Rectal smooth muscle tissue (tissue), 1 donor: ENCODE measurements around the gene OCLN.
"Not testable (repeated sequence)": the region's sequence is repeated elsewhere in the genome, so short reads cannot be mapped to it uniquely, and the experiment has no call there.

Experiments
- H3K27ac ChIP-seq: one replicate; pipeline ENCODE4 v1.7.0; 2013; ENCODE audit warnings: low read depth, low read length, inconsistent platforms
- H3K27me3 ChIP-seq: one replicate; pipeline ENCODE4 v1.7.0; 2013; ENCODE audit warnings: low read length; ENCODE audit not compliant: control insufficient read depth, insufficient read depth
- H3K36me3 ChIP-seq: one replicate; pipeline ENCODE4 v1.7.0; 2013; ENCODE audit warnings: low read length; ENCODE audit not compliant: control insufficient read depth, insufficient read depth
- H3K4me1 ChIP-seq: one replicate; pipeline ENCODE4 v1.7.0; 2013; ENCODE audit warnings: low read length; ENCODE audit not compliant: control insufficient read depth, insufficient read depth
- H3K4me3 ChIP-seq: one replicate; pipeline ENCODE4 v1.7.0; 2013; ENCODE audit warnings: low read length
- H3K9ac ChIP-seq: one replicate; pipeline ENCODE4 v1.7.0; 2013; ENCODE audit warnings: low read length

OCLN gene

DNA sequence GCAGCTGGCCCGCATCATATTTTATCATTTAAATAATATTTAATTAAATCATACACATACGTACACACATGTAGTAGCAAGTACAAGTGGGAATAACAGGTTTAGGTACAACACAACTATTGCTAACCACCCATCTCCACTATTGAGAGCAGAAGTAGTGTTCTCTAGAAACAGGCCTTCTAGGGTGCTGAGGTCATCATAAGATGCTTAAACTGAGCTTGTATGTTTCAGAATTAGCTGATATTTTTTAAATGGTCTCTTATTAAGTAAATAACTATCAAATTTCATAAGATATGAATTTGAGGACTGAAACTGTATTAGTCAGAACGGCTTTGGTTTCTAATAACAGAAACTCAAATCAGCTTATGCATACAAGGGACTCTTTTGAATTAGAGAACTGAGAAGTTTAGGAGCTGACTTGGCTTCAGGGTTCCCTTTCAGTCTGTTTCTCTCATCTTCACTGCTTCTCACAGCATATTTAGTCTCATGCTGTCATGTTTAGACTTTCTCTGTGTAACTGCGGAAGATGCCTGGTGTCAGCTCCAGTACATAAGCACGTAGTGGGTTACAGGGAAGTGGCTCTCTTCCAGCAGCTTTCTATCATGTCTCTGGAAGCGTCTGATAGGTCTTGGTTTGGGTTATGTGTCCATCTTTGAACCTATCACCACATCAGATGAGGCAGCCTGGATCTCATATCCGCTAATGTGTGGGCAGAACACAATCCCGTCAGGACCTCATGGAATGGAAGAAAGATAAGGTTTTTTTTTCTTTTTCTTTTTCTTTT lies 25.0 kb upstream of the OCLN start:
- Histone ChIP-seq H3K9ac (no peak overlapping the region), H3K27ac (no peak overlapping the region), H3K4me3 (no peak overlapping the region), H3K27me3 (no peaks in the 10 kb centered on the region), H3K4me1 (no peaks in the 10 kb centered on the region), H3K36me3 (no peaks in the 10 kb centered on the region)

- Histone ChIP-seq H3K9ac (no peak overlapping the region), H3K36me3 (no peaks in the 10 kb centered on the region), H3K27ac (no peak overlapping the region), H3K27me3 (no peaks in the 10 kb centered on the region), H3K4me1 (no peaks in the 10 kb centered on the region), H3K4me3 (no peak overlapping the region)
These were observed 24.0 kb upstream of the OCLN start for GRCh38 chr5:69468631-69469030.

DNA sequence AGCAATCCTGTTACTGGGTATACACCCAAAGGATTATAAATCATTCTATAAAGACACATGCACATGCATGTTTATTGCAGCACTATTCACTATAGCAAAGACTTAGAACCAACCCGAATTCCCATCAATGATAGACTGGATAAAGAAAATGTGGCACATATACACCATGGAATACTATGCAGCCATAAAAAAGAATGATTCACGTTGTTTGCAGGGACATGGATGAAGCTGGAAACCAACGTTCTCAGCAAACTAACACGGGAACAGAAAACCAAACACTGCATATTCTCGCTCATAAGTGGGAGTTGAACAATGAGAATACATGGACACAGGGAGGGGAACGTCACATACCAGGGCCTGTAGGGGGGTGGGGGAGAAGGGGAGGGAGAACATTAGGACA lies 21.1 kb upstream of the OCLN start:
- H3K4me3 ChIP-seq, H3K4me1 ChIP-seq, H3K9ac ChIP-seq, H3K27me3 ChIP-seq, H3K27ac ChIP-seq, H3K36me3 ChIP-seq: not testable (repeated sequence)

GRCh38 chr5:69472535-69473143 lies 20.0 kb upstream of the OCLN start:
- H3K4me1 ChIP-seq, H3K9ac ChIP-seq, H3K4me3 ChIP-seq, H3K36me3 ChIP-seq, H3K27me3 ChIP-seq, H3K27ac ChIP-seq: not testable (repeated sequence)

DNA sequence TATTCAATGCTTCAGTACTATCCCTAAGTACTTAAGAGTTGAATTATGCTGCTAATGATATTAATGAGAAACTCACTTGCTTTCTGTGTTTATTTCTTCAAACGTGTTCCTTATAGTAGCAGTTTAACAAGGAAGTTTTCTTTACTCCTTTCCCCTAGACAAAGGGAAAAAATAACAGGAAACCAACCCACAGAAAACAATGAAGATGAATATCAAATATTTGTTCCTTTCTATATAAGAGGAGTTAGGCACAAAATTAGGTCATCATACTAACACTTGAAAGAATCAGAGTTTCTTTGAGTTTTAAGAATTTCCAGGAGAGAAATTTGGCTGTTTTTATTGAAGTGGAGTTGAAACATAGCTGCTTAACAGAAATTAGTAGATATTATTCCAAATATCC lies 15.4 kb upstream of the OCLN start:
- H3K27ac ChIP-seq, result no peak overlapping the region
- no peaks in the 10 kb centered on the region for H3K4me1 ChIP-seq
- H3K27me3 ChIP-seq, result no peaks in the 10 kb centered on the region
- H3K4me3 ChIP-seq, result no peak overlapping the region
- no peaks in the 10 kb centered on the region for H3K36me3 ChIP-seq
- no peak overlapping the region for H3K9ac ChIP-seq

DNA sequence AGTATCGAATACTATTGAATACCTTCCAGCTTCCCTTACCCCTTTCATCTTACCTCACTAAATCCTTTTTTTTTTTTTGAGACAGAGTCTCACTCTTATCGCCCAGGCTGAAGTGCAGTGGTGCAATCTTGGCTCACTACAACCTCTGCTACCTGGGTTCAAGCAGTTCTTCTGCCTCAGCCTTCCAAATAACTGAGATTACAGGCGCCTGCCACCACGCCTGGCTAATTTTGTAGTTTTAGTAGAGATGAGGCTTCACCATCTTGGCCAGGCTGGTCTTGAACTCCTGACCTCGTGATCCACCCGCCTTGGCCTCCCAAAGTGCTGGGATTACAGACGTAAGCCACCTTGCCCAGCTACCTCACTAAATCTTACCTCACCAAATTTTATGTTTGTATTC lies 14.3 kb upstream of the OCLN start:
- H3K4me1 ChIP-seq, H3K9ac ChIP-seq, H3K27ac ChIP-seq, H3K4me3 ChIP-seq, H3K27me3 ChIP-seq, H3K36me3 ChIP-seq: not testable (repeated sequence)

DNA sequence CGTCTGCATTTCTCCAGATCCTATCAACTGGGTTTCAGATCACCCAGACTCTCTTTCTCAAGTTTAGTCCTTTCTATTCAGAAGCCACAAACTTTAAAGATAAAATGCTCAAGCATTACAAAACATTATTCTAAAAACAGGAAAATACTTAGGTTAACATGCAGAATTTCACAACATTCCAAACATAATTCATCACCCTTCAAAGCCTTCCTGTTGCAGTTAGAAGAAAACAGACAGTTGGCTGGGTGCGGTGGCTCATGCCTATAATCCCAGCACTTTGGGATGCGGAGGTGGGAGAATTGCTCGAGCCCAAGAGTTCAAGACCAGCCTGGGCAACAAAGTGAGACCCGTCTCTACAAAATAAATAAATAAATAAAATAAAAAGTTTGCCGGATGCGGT lies 7.7 kb upstream of the OCLN start:
- Histone ChIP-seq H3K4me3 (no peak overlapping the region), H3K27me3 (no peaks in the 10 kb centered on the region), H3K36me3 (no peaks in the 10 kb centered on the region), H3K27ac (no peak overlapping the region), H3K4me1 (no peaks in the 10 kb centered on the region), H3K9ac (no peak overlapping the region)

- no peak overlapping the region for H3K9ac ChIP-seq
- no peak overlapping the region for H3K4me3 ChIP-seq
- no peaks in the 10 kb centered on the region for H3K27me3 ChIP-seq
- H3K4me1 ChIP-seq, result no peaks in the 10 kb centered on the region
- H3K27ac ChIP-seq, result no peak overlapping the region
- no peaks in the 10 kb centered on the region for H3K36me3 ChIP-seq
These were observed 7.1 kb upstream of the OCLN start for GRCh38 chr5:69485471-69485870.

- H3K27ac ChIP-seq, result no peak overlapping the region
- H3K9ac ChIP-seq, result no peak overlapping the region
- no peaks in the 10 kb centered on the region for H3K4me1 ChIP-seq
- H3K36me3 ChIP-seq, result no peaks in the 10 kb centered on the region
- peaks cover 10% of the 10 kb centered on the region for H3K27me3 ChIP-seq
- H3K4me3 ChIP-seq, result no peak overlapping the region
These were observed 3.3 kb upstream of the OCLN start for GRCh38 chr5:69489246-69489645.

DNA sequence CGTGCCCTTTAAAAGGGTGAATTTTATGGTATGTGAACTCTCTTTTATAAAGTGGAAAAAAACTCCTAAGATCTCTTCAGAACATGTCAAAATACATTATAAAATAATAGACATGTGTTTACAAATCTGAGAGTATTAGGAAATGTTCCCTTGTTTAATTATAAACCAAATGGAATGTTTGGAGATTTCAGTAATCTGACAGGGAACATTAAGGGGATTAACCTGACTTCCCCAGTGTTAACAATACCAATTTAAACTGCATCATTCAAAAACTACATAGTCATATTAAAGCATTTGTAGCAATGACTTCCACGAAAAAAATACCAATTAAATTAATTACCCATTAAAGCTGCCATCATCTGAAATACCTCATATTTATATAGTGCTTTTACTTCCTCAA lies 1.6 kb upstream of the OCLN start:
- H3K4me3 ChIP-seq, result no peak overlapping the region
- no peak overlapping the region for H3K9ac ChIP-seq
- H3K27ac ChIP-seq, result no peak overlapping the region
- H3K27me3 ChIP-seq, result peaks cover 10% of the 10 kb centered on the region
- H3K4me1 ChIP-seq, result no peaks in the 10 kb centered on the region
- H3K36me3 ChIP-seq, result no peaks in the 10 kb centered on the region

DNA sequence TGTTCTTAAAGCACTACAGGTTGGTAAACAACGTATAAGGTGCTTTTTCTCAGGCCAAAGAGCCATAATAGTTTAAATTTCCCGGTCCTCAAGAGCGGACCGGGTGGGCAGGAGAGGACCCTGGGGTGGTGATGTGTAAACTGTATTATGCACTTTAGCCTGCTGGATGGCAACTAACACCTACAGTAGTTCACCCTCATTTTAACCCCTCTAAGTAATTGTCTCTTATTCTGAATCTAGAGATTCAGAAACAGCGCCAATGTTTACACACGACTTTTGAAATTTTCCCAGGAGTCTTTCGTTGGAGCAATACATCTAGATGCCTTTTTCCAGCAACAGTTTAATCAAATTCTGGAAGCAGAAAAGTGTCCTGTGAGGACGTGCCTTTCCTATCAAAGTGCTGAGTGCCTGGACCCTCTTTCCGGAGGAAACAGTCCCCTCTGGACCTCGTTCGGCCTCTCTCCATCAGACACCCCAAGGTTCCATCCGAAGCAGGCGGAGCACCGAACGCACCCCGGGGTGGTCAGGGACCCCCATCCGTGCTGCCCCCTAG lies 676 bp upstream of the OCLN start:
- peaks cover 10% of the 10 kb centered on the region for H3K27me3 ChIP-seq
- no peak overlapping the region for H3K27ac ChIP-seq
- peak overlapping the region; percentile 80 for H3K4me3 ChIP-seq
- no peaks in the 10 kb centered on the region for H3K4me1 ChIP-seq
- no peaks in the 10 kb centered on the region for H3K36me3 ChIP-seq
- no peak overlapping the region for H3K9ac ChIP-seq

DNA sequence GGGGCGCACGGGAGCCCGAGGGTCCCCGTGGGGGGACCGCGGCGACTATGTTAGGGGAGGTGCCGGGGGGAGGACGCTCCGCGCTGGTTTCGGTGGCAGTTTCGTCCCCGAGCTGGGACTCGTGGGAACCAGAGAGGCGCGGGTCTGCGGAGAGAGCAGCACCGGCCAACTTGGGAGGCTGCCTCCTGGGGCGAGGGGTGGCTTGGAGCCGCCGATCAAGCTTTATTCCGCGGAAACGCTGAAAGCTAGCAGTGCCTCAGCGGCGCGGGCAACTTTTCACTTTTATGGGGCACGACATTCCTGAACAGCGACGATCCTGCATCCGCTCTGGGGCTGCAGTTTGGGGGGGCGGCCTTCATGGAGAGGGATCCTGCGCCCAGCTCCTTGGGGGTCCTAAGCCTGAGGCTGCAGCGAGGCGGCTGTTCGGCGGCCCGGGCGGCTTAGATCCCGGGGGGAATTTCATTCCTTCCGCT lies 369 bp downstream of the OCLN start:
- Histone ChIP-seq H3K4me1 (no peaks in the 10 kb centered on the region), H3K4me3 (peak overlapping the region; percentile 80), H3K27ac (no peak overlapping the region), H3K36me3 (no peaks in the 10 kb centered on the region), H3K27me3 (peaks cover 10% of the 10 kb centered on the region), H3K9ac (peak overlapping the region; percentile 14)
